HG03469 (cell line): ENCODE results near the gene SPTB.

ENCODE experiments used
- ATAC-seq: cut with Tn5 transposase; IDR thresholded peaks from one replicate; pipeline ENCODE4 v1.9.1; 2021; ENCODE audit warnings: mild to moderate bottlenecking, moderate library complexity, moderate number of reproducible peaks; ENCODE audit not compliant: unreplicated experiment

The SPTB gene

DNA sequence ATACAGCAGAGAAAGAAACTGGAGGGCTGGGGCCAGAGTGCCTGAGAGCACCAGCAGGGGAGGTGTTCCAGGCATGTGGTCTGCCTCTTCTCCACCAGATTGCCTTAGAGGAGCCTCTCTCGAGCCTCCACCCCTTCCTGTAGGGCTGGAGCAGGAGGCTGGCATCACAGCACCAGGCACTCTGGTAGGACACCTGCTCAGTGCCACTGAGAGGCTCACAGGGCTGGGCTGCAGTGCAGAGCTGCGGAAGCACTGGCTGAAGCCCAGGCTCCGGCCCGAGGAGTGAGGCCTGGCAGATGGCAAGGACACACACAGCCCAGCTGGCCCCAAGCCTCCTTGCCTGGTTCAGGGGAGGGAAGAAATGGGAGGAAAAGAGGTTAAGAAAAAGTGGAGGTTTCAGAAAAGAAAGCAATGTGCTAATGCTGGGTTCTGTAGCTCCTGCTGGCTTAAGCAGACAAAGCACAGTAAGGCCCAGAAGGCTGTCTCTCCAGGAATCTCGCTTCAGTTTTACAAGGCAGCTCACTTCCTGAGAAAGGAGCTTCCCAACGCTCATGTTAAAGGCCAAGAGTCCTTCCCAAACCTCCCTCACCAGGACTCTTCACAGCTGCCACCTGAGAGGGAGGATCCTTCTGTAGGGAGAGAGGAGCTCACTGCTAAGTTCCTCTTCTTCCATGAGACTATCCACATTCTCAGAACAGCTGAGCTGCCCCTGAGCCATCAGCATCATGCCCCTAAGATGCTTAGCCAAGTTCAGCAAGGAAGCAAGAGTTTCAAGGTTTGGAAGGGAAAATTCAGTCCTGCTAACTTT, 23.8 kb downstream of the SPTB start:
- ATAC-seq: no peak

DNA sequence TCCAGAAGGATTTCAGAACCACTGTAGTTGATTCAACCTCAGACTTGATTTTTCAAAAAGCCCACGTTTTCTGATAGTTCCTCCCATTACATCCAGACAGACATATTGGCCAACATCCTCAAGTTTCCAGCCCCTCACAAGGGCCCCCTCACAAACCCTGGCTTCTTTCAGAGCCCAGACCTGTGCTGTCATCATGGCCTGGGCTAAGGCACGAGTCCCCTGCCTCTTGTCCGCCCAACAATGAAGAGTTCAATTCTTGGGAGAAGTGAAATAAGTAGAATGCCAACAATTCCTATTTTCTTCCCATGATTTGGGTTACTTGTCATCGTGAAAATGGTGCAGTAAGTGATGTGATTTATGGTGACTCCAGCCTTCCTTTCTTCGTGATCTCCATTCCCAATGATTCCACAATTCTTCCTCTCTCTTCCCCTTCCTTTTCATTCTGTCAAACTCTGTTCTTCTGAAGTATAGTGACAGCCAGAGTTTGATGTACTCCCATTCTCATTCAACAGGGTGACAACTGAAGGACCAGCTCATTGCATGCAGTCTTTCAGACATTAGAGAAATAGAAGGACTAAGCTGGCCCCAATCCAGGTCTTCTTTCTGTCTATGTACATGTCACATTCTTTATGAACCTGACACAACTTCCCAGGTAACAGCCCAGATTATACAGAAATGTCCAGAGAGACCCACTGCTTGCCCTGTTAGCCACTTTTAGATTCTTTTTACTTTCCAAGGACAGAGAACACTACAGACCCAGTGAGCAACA, 29.2 kb downstream of the SPTB start:
- ATAC-seq: no peak

DNA sequence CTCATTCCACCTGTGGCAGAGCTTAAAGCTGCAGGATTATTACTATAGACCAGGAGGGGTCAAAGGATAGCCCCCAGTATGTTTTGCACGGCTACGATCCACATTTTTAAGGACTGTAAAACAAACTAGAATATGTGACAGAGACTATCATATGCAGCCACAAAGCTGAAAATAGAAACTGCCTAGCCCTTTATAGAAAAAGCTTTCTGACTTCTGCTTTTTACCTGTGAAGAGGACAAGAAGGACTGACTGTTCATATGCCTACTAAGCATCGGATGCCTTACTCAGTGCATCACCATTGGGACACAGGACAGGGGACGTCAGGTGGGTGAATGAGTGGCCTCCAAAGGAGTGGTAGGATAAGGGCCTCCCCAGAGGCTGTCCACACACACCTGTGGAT, 29.8 kb downstream of the SPTB start:
- no peak for ATAC-seq

DNA sequence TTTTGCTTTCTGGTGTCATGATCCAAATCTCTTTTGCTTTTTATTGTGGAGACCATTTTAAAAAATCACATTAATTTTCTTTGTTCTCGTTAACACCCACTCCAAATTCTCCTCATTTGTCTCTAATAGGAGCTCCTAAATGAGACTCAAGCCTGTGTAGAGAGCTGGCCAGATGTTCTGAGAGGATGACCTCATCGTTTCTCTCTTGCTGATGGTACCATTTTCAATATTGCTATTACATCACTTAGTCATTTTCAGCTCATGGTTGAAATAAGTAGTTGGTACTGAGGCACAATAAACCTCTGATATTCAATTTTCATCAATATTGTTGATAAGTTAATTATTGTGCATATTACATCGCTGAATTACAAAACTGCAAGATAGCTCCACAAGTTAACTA, 31.5 kb downstream of the SPTB start:
- no peak for ATAC-seq

DNA sequence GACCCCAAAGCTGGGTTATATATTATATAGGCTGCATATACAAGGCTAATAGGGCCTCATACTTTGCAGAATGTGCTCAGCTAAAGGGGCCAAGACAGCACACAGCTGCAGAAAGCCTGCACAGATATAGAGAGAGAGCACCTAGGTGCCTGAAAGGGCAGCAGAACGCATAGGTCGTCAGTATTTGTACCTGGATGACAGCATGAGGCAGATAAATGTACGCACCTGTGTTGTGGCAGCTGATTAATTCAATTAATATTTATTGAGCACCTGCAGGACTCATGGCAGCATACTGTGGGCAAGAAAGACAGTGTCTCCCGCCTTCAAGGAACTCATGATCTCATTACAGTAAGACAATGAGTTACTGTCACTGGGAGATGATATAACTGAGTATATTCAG, 33.4 kb downstream of the SPTB start:
- ATAC-seq: no peak

DNA sequence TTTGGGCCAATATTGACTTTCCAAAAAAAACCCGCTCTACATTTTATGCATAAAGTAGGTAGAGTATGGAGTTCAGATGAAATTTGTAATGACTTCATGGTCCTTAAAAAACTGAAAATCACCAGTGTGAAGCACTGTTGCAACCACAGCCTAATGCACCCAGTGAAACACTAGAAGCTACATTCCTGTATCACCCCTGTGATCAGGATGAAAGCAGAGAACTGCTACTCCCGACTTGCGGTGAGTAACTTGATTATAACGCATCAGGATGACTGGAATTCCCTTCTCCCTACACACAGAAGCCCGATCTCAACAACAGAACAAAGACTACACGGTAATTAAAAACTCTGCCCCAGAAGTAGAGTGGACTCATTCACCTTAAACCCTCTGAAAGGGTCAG, 33.8 kb downstream of the SPTB start:
- no peak for ATAC-seq

DNA sequence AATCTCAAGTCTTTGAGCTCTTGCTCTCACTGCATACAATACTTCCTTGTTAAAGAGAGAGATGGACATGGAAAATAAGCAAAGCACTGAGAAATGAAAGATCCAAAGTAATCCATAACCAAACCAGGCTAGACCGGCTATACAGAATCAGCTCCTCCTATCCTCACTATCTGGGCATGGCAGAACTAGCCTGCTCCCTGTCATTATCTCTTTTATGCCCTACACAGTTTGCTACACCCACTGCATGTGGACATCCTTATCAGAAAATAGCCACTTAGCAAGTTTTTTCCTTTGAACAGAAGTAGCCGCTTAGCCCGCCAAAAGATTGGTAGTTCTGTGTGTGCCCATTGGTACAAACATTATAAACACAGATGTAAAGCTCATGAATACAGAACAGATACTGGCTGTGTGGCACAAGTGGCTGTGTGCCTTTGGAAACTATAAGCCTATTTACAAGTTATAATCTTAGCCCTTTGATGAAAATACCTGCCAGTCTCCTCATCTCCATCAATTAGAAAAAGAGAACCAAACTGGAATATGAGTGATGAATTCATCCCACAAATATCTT, 34.7 kb downstream of the SPTB start:
- no peak for ATAC-seq

DNA sequence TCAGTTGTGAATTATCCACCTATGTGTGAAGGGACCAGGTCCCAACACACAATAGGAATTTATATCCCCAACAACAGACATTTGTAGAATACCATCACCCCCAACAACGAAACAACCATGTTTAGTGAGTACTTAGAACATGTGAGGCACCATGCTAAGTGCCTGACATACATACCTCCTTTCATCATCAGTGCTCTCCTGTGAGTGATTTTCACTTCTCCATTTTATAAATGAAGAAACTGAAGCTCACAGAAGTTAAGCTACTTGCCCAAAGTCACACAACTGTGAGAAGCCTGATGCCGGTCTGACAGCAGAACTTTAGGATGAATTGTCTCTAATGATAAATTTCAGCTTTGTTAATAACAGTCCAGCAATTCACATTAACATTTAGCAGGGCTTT, 35.4 kb downstream of the SPTB start:
- peak; percentile 77 for ATAC-seq

DNA sequence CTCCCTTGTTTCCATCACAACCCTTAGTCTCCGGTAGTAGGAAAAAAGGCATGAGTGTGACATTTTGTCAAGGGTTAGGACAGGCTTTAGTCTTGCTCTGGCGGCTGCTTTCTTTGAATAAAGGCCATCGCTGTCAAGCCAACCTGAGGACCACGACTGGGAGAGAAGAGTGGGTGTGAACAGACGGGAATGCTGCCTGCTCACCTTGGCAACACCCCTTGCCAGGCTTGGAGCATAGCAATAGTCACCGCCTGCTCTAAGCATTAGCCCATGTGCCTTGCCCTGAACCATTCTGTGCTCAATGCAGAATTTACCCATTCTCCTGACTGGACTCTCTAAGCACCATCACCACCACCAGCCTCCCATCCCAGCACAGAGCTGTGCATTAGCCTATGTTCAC, 36.2 kb downstream of the SPTB start:
- no peak for ATAC-seq

DNA sequence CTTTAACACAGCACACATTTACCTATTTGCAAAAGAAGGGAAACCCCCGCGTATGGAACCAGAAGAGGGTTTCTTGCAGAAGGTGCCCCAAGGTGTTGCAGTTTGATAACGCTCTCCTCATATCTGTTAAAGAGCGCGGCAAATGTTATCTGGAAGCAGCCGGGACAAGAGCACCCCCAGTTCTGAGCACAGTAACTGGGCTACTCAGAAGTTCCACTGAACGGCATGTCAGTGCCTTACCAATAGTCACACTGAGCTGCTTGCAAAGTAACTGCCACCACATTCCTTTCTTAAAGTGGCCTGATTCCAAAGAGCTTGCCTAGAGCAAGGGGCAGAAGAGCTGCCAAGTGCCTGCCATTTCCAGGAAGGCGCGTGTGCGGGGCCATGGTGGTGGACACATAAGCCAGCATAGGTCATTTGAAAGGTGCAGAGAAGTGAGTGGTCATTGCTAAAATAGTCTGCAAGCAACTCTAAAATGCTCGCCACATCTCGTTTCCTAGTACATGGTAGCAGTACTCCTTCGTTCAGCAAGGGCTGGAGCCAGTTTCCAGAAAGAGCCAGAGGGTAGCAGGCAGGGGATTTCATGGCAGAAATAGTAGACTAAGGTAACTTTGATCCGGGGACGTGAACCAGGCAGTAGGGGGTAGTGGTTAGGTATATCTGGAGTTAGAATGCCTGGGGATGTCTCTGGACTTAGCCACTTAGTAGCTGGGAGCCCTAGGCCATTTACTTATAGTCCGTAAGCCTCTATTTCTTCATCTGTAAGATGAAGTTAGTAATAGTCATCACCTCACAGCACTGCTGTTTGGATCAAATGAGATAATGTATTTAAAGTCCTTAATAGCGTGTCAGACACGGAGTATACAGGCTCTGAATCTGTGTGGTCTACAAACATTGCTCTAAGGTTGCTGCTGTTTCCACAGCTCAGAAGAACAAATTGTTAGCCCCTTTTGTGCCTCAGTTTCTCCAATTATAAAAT, 37.6 kb downstream of the SPTB start:
- ATAC-seq: no peak

DNA sequence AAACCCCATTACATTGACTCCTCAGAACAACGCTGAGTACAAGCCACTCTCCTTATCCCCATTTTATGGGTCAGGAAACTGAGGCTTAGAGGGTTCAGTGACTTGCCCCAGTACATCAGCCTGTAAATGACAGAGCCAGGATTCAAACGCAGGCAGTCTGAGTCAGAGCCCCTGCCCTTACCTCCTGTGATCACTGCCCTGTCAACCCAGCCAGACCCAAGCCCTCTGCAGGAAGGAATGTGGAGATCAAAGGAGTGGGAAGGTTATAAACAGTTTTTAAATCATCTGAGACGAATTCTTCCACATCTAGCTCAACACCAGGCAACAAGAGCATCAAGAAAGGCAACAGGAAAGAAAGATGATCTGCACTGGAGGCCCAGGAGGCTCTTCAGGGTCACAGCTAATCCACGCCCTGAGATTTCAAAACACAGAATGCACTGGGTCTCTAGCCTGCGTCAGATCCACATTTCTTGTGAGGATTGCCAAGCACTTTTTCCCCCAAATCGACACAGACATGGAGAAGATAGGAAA, 38.5 kb downstream of the SPTB start:
- no peak for ATAC-seq

DNA sequence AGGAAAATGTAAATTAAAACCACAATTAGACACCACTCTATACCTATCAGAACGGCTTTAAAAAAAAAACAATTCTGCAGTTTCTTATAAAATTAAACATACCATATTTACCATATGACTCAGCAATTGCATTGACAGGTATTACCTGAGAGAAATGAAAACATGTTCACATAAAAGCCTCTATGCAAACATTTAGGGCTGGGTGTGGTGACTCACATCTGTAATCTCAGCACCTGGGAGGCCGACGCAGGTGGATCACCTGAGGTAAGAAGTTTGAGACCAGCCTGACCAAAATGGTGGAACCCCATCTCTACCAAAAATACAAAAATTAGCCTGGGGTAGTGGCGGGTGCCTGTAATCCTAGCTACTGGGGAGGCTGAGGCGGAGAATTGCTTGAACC, 41.1 kb downstream of the SPTB start:
- ATAC-seq: no peak

DNA sequence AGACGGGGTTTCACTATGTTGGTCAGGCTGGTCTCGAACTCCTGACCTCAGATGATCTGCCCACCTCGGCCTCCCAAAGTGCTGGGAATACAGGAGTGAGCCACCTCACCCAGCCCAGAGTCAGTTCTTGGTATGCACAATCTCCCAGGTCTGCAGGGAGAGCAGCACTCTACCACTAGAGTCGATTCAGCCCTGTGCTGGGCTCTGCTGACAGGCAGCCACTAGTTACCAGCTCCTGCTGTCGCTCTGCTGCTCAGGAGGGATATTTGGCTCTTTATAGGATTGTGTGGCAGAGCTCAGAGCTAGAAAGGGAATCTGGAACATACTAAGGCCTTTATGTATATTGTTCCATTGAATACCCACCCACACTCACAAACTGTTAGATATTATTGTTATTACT, 44.3 kb downstream of the SPTB start:
- no peak for ATAC-seq

DNA sequence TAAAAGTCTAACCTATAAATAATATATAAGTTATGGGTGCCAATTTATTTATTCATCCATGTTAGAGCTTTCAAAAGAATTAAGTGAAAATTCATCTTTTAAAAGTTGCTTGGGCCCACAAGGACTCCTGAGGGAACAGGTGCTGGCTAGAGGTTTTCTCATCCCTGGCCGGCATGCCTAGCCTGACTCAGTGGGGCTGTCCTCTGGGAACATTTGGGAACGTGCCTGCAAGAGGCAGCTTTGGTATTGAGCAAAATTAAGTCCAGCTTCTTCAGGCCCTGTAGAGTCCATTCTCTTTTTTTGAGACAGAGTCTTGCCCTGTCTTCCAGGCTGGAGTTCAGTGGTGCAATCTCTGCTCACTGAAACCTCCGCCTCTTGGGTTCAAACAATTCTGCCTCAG, 44.7 kb downstream of the SPTB start:
- no peak for ATAC-seq

DNA sequence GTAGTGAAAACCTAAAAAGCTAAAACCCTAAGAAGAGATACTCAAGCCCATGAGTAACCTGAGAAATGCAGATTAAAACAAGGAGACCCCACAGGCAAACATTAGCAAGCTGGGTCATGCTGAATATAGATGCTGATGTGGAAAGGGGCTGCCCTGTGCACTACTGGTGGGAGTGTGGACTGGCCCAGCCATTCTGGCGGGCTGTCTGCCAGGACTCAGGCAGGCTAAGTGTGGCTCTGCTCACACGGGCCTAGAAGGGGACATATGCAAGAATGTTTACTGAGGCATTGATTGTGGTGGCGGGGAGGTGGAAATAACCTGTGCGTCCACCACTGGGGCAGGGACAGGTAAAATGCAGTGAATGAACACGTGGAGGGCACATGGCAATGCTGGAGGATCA, 48.3 kb downstream of the SPTB start:
- no peak for ATAC-seq

DNA sequence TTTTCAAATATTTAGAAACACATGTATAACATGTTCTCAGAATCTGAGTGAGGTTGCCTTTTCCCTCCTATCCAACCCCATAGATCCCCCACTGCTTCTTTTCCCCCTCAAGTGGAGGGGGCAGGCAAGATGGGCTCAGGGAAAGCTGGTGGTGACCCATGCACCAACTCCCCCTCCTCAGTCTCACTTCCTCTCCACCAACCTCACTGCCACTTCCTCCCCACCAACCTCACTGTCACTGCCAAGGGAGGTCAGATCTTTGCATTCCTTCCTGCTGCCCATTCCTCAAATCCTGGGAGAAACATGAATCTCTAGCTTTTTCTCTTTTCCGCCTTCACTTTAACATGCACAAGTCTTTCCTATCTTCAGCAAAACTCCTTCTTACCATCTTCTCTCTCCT, 48.7 kb downstream of the SPTB start:
- ATAC-seq: no peak

DNA sequence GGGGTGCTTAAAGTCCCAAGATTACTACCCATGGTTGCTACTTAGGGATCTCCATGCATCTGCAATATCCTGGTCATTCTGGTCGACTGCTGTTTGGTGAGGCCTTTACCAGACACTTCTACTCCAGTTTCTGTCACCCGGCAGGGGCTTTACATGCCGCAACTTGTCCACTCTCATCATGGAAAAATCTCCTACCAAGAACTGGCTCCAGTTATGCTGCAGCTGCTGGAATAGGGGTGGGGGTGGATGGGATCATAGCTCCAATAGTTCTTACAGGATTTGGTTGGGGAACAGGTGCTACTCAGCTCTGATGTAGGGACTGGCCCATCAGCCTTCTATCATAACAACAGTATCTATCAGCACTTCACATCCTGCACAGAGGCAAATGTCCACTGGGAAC, 51.6 kb downstream of the SPTB start:
- ATAC-seq: no peak

DNA sequence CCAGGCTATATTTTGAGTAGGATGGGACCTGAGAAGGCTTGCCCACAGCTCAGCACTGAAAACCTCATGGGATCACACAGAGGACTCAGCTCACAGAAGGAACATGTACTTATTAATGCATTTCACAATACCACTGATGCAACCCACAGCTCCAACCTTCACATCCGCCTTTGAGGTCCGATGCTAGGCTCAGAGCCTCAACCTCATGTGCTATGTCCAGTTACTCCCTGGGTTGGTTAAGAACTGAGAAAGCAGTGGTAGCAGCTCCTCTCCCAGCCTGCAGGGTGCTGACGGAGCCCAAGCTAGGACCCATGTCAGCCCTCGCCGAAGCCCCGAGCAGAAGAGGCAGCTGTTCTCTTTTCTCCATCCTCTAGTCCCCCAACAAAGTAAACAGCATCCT, 52.9 kb downstream of the SPTB start:
- ATAC-seq: no peak

DNA sequence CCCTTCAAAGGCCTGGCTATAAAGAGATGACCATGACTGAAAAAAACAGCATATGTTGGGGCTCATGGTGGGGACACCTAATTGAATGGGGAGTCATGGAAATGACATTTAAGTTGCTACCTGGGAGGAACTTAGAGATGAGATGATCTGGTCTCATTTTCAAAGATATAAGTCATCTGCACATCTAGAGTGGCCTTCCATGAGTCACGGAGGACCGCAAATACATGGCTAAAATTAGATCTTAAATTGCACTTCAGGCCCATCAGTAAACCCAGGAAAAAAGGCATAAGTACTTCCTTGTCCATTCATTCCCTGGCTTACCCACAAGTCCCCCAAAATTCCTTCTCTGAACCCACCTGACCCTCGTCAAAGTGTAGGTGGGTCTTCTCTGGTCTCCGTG, 53.4 kb downstream of the SPTB start:
- ATAC-seq: no peak

DNA sequence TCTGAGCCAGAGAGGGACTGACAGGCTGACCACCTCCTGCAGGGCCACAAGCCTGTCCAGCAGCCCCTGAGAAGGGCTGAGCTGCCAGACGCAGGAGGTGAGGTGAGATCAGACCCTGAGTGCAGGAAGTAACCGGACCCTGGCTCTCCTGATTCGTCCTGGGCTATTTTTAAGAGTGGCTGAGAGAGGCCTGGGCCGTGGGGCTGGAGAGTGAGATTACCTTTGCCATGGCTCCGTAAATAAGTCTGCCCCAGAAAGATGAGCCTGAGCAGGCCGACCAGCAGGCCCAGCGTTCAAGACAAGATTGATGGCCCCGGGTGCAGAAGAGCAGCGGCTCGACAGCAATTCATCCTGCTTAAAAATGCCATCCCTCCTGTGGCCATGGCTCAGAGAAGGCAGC, 54.2 kb downstream of the SPTB start:
- ATAC-seq: no peak

DNA sequence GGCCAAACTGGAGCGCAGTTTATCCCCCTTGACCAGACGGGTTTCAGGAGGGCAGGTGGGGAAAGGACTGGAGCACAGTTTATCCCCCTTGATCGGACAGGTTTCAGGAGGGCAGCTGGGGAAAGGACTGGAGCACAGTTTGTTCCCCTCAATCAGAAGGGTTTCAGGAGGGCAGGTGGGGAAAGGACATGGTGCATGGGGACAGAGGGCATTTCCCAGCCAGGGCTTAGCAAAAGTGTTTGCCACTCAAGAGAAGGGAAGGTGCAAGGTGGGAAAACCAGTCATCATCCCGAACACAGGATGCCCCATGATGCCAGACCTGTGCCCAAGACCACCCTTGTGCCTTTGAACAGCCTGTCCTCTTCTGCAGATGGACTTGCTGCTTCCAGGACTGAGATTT, 54.7 kb downstream of the SPTB start:
- ATAC-seq: no peak
